ENCODE data around the gene PDE11A.

DNA sequence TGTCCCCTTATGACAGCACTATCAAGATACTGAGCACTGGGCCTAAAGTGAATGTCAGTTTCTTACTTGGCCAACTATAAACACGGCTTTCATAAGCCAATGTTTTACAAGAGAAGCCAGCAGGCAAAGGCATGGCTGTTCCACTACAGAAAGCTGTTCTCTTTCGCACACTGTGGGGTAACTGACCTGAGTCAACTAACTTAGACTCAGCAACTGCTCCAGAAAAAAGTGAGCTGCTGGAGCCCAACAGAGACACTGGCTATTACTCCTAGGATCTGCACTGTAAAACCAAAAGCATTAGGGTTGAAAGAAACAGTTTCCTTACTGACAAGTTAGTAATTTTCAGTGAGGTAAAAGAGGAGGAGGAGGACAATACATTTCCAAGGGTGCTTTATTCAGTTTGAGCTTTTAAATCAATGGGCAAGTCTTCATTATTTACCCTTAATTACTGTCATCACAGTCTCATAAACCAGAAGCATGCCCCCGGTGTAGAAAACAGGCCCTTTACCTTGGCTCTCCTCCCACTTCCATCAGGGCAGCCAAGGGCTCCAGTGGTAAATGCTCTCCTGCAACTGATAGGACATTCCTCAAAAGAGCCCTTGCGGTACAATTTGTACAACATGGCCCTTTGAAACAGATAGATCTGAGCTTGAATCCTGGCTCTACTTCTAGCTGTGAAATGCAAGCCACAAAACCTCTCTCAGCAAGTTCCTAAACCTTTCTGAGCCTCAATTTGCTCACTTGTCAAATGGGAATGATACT is 275.7 kb downstream of the PDE11A start:
- TF ChIP-seq POLR2A (IDR thresholded peaks at IDR 0.05; ENCODE audit: low read depth, low read length) (no peak), SPI1 (IDR thresholded peaks at IDR 0.05; ENCODE audit: low read depth, low read length) (no peak)
